Iris pigment epithelial cell (primary cell): ENCODE results near the gene PEAK1.

Experiments used
- DNase-seq: peaks from one replicate; pipeline ENCODE4 v3.0.0-alpha.2; 2011; ENCODE audit warnings: low read depth

PEAK1 gene

GRCh38 chr15:77060546-77060945, 359.4 kb downstream of the PEAK1 start:
- peak; percentile 65 for DNase-seq

- DNase-seq, result peak; percentile 36
These were observed 360.0 kb downstream of the PEAK1 start for GRCh38 chr15:77059786-77060361.

GRCh38 chr15:77058468-77058867, 361.4 kb downstream of the PEAK1 start:
- DNase-seq, result no peak

DNA sequence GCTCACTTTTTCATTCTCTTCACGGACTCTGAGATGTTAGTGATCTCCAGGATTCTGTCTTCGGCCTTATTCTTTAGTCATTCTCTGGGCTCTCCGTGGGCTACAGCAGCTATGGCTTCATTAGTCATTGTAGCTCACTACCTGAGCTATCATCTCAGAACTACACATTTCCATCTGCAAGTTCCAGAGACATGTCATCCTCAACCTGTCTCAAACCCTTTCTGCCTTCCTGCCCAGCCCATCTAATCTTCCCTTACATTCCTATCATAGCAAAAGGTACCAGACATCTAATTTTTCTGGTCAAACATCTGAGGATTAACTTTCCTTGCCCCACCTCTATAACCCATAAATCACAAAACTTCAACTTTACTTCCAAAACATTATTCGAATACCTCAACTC, 362.2 kb downstream of the PEAK1 start:
- peak; percentile 17 for DNase-seq

DNA sequence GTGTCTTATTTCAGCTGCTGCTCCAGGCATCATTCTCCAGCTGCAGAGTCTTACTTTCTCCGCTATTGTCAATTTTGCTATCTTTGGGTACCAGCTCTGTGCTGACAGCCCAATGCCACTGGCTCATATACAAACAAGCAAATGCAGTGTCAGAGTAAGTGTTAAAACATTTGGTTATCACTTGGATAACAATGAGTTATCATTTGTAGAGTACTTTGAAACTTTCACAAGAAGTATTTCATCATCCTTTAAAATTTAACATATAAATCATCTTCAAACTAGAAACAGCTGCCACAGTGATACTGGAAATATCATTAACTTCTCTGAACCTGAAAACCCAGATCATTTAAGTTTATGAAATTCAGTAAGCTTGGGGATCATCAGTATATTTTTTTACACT, 362.8 kb downstream of the PEAK1 start:
- peak; percentile 26 for DNase-seq

DNA sequence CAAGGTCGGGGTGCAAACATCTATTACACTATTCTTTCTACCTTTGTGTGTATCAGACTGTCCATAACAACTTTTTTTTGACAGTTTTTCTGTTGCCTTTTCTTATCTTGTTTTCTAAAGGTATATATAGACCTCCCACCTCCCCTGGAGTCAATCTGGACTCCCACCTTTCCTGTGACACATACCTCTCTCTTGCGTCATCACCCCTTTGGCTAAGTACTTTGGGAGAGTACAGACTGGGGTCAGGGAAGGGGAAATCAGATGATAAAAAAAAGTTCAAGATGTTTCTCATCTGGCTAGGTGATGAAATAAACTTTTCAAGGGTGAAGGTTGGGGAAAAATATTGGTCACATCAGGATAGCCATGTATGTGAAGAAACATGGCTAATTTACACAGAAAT, 366.2 kb downstream of the PEAK1 start:
- DNase-seq, result peak; percentile 37

DNA sequence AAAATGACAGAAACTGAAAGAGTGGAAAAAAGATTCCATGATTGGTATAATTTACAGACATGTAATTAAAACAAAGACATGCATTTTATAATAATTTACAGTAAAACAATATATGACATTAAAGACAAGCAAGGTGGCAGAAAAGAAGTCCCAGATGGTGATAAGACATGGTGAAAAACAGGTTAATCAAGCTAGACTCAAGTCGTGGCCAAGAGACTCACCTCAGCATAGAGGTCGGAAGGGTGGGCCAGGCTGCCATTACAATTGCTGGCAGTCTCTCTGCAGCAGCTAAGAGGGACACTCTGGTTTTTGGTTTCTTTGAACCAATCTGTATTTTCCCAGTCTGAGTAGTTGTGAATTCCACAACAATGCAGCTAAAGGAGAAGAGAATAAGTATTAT, 367.3 kb downstream of the PEAK1 start:
- DNase-seq, result no peak
